Thoracic aorta (tissue), 2 donors: Measurements from ENCODE around the gene NUDT3. TPM values are rescaled to one million over a fixed set of nuclear protein-coding genes. Genes with fewer than 3 reads are reported as not detected.

ENCODE experiments used
- ATAC-seq: fragments of 150-250 bp; one replicate; pipeline ENCODE4 v1.8.0; 2017; ENCODE audit warnings: low read depth; ENCODE audit not compliant: insufficient number of reproducible peaks, low FRiP score
- DNase-seq: peaks from one replicate; pipeline ENCODE4 v3.0.0-alpha.2; 2020; ENCODE audit warnings: low spot score
- H3K27ac ChIP-seq, 2 donors: fragments of 200-600 bp; sonication (generic); 1 replicate in 1 of 2; 2 replicates in 1 of 2; pipeline ENCODE4 v1.5.1; 2016; ENCODE audit warnings: mild to moderate bottlenecking in 2 of 2, moderate library complexity in 2 of 2
- H3K27me3 ChIP-seq: fragments of 200-600 bp; sonication (generic); replicated peaks from 2 replicates; pipeline ENCODE4 v1.6.0; 2016; ENCODE audit warnings: mild to moderate bottlenecking; ENCODE audit not compliant: insufficient read depth
- H3K36me3 ChIP-seq: fragments of 200-600 bp; sonication (generic); one replicate; pipeline ENCODE4 v1.5.1; 2016
- H3K4me1 ChIP-seq, 2 donors: fragments of 200-600 bp; sonication (generic); 1 replicate in 1 of 2; 2 replicates in 1 of 2; pipeline versions ENCODE4 v1.5.1 to v1.6.0; 2016; ENCODE audit warnings: low read depth in 2 of 2, mild to moderate bottlenecking in 1 of 2; ENCODE audit not compliant: control insufficient read depth in 1 of 2
- H3K4me3 ChIP-seq: fragments of 200-600 bp; sonication (generic); 2 replicates; pipeline ENCODE4 v1.5.1; 2016; ENCODE audit warnings: mild to moderate bottlenecking
- H3K9me3 ChIP-seq: fragments of 200-600 bp; sonication (generic); 2 replicates; pipeline ENCODE4 v1.5.1; 2016
- total RNA-seq, 2 donors: library from RNA; depleted of rRNA; stranded (reverse); fragments of >200 nt; gene quantifications; one replicate each; pipeline versions ENCODE4 v1.1.0 to v1.2.3, GENCODE V29; 2016
- TF ChIP-seq, protein P1 (sequence below): fragments of 200-600 bp; sonication (generic); IDR thresholded peaks from one replicate; pipeline ENCODE4 v1.5.1; 2019; ENCODE audit warnings: antibody characterized with exemption

NUDT3 gene
- total RNA-seq, 2 donors from 2014 or later = 34.8 to 46.8 TPM

DNA sequence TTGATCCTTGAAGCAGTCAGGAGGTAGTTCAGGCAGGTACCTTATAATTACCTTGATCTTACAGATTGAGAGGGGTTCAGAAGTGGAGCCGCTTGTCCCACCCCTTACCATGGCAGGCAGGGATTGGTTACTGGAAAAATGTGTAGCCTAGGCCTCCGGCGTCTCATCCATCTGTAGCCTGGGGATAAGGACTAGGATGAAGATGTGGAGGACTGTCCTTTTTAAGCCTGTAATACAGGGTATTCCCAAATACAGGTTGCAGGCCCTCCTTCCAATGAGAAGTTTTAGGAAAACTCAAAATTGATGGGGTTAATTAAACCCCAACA, 153.0 kb downstream of the NUDT3 start:
- no peak overlapping the region for H3K27ac ChIP-seq
- no peak for DNase-seq
- ATAC-seq = no peak
- peaks cover 16 to 34% of the 10 kb centered on the region in 2 donors for H3K4me1 ChIP-seq
- TF ChIP-seq, protein P1, sequence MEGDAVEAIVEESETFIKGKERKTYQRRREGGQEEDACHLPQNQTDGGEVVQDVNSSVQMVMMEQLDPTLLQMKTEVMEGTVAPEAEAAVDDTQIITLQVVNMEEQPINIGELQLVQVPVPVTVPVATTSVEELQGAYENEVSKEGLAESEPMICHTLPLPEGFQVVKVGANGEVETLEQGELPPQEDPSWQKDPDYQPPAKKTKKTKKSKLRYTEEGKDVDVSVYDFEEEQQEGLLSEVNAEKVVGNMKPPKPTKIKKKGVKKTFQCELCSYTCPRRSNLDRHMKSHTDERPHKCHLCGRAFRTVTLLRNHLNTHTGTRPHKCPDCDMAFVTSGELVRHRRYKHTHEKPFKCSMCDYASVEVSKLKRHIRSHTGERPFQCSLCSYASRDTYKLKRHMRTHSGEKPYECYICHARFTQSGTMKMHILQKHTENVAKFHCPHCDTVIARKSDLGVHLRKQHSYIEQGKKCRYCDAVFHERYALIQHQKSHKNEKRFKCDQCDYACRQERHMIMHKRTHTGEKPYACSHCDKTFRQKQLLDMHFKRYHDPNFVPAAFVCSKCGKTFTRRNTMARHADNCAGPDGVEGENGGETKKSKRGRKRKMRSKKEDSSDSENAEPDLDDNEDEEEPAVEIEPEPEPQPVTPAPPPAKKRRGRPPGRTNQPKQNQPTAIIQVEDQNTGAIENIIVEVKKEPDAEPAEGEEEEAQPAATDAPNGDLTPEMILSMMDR = no peak
- H3K27me3 ChIP-seq = no peaks in the 10 kb centered on the region
- H3K4me3 ChIP-seq = no peak overlapping the region
- H3K36me3 ChIP-seq = no peaks in the 10 kb centered on the region
- H3K9me3 ChIP-seq = no peaks in the 10 kb centered on the region

DNA sequence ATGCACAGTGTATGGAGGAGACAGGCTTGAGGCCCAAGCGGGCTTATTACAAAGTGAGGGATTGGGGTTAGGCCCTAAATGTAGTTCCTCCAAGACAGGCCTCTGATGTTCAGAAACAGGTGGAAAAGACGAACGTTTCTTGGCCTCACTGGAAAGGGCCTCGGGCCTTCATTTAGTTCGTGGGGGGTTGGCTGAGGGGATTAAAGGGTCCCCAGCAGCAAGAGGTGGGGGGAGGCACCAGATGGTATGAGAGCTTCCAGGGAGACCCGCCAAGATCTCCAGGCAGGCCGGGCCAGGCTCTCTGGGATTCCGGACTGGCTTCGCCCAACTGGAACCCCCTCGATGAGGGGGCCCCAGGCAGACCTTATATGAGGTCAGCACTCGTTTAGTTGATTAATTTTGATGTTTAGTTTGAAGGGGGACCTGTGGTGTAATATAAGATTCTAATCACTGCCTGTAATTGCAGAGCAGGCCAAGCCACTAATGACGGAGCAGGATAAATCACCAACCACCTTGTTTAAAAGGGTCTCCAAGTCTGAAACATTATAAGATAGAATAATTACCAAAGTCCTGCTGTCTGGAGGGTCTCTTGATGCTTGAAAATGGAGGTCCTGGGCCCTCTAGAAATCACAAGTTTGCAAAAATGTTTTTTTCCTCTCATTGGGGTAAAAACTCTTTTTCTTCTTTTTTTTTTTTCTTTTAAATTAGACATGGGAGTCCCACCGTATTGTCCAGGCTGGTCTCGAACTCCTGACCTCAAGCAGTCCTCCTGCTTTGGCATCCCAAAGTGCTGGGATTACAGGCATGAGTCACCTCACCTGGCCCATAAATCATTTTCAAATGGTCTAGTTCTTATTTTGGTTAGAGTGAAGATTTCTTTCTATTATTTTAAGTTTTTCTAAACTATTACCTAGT, 153.6 kb downstream of the NUDT3 start:
- DNase-seq = no peak
- Histone ChIP-seq H3K4me3 (peak overlapping the region; percentile 78), H3K36me3 (no peaks in the 10 kb centered on the region), H3K9me3 (no peaks in the 10 kb centered on the region), H3K27ac (no peak overlapping the region), H3K4me1 (peaks cover 10 to 27% of the 10 kb centered on the region in 2 donors), H3K27me3 (no peaks in the 10 kb centered on the region)
- ATAC-seq = no peak
- TF ChIP-seq, protein P1 = no peak

DNA sequence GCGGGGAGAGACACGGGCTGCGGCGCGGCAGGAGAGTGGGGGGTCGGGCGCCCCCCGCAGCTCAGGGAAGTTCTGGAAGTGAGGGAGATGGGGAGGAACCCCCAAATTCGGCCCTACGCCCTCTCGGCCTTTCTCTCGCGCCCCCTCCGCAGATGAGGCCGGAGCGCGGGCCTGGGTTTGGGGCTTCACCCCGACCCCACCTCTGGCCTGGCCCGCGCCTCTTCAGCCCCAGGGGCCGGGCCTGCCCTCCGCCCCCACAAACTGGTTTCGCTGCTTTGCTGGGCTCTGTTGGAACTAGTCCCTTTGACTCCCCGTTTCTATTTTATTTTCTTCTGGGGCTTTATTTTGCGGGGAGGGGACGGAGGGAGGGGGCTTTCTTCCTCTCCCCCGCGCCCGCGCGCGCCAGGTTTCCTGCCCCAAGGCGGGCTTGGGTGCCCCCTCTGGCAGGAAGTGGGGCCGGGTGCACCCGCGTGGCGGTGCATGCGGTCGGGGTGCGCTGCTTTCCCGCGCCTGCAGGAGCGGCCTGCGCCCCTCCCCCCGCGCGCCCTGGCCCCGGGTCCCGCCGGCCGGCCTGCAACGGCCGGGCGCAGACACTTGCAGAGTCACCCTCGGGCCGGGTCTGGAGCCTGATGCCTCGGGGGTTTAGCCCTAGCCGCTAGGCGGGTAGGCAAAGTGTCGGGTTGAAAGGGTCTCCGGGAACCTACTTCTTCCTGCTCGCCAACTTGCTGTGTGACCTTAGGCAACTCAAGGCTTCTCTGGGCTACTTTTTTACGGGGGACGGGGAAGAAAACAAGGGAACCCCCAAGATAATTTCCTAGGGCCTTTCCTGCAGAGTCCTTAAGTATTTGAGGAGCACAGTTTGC, 154.5 kb downstream of the NUDT3 start:
- no peak for ATAC-seq
- no peak for DNase-seq
- no peaks in the 10 kb centered on the region for H3K9me3 ChIP-seq

DNA sequence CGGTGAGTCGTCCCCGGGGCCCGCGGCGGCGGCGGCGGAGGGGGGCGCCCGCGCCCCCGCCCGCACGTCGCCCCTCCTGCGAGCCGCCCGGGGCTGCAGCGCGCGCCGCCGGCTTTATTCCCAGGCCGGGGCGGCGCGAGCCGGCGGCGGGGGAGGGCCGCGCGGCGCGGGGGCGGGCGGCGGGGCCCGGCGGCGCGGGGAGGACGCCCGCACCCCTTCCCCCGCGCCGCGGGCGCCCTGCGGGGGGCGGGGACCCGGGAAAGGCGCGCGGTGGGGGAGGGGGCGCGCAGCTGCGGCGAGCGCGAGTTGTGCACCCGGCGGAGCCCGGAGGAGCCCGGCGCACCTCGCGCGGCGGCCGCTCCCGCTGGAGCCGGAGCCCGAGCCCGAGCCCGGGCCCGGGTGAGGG, 155.2 kb downstream of the NUDT3 start:
- no peaks in the 10 kb centered on the region for H3K9me3 ChIP-seq
- H3K27ac ChIP-seq = peak overlapping the region; percentile 62 to 71
- TF ChIP-seq, protein P1 = no peak
- no peaks in the 10 kb centered on the region for H3K27me3 ChIP-seq
- DNase-seq = no peak
- H3K36me3 ChIP-seq = no peaks in the 10 kb centered on the region
- peaks cover 5 to 19% of the 10 kb centered on the region in 2 donors for H3K4me1 ChIP-seq
- peak overlapping the region; percentile 78 for H3K4me3 ChIP-seq
- no peak for ATAC-seq

More for the DNA sequence above, 154.5 kb downstream of the NUDT3 start:
- Histone ChIP-seq H3K4me1 (peaks cover 5 to 19% of the 10 kb centered on the region in 2 donors), H3K4me3 (peak overlapping the region; percentile 78), H3K27me3 (no peaks in the 10 kb centered on the region), H3K27ac (no peak overlapping the region), H3K36me3 (no peaks in the 10 kb centered on the region)
- TF ChIP-seq, protein P1 = no peak
